ENCODE results near the gene TMEFF1.
"Not testable (repeated sequence)": the region's sequence is repeated elsewhere in the genome, so short reads cannot be mapped to it uniquely, and the experiment has no call there.

TMEFF1 gene

DNA sequence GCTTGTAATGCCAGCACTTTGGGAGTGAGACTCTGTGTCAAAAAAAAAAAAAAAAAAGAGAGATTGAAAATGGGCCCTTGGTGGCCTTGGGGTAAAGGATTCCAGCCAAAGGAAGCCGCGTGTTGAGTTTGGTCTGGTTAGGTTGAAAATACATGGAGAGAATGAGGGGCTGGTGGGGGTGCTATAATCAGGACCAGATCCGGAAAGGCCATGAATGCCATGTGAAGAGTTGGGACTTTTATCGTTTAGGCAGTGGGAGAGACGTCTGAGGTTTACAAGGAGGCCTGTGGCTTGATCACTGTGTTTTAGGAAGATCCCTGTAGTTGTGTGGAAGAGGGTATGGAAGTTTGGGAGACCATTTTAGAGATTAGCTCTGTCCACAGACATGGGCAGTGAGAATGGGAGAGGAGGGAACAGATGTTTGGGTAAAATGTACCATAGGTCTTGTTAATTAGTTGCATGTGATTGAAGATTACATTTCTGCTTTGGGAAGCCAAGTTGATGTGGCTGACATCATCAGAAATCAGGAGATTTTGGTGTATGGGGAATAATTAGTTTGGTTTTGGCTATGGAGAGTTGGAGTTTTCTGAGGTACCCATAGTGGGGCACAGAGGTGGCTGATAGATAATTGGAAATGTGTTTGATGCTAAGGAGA is 42.5 kb upstream of the TMEFF1 start:
- H3K4me3 ChIP-seq (ENCODE audit: low read depth, low read length): no peak overlapping the region
- TF ChIP-seq, protein P1, sequence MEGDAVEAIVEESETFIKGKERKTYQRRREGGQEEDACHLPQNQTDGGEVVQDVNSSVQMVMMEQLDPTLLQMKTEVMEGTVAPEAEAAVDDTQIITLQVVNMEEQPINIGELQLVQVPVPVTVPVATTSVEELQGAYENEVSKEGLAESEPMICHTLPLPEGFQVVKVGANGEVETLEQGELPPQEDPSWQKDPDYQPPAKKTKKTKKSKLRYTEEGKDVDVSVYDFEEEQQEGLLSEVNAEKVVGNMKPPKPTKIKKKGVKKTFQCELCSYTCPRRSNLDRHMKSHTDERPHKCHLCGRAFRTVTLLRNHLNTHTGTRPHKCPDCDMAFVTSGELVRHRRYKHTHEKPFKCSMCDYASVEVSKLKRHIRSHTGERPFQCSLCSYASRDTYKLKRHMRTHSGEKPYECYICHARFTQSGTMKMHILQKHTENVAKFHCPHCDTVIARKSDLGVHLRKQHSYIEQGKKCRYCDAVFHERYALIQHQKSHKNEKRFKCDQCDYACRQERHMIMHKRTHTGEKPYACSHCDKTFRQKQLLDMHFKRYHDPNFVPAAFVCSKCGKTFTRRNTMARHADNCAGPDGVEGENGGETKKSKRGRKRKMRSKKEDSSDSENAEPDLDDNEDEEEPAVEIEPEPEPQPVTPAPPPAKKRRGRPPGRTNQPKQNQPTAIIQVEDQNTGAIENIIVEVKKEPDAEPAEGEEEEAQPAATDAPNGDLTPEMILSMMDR (IDR thresholded peaks at IDR 0.05; ENCODE audit: insufficient read depth, low read depth, low read length, missing control alignments): no peak

GRCh38 chr9:100431886-100432285 is 41.1 kb upstream of the TMEFF1 start:
- TF ChIP-seq, protein P1 (IDR thresholded peaks at IDR 0.05; ENCODE audit: insufficient read depth, low read depth, low read length, missing control alignments): no peak
- H3K4me3 ChIP-seq (ENCODE audit: low read depth, low read length): no peak overlapping the region
- DNase-seq (ENCODE audit: low read depth): no peak

More for the DNA sequence above, 42.5 kb upstream of the TMEFF1 start:
- no peak for DNase-seq (ENCODE audit: low read depth)

- no peak overlapping the region for H3K4me3 ChIP-seq (ENCODE audit: low read depth, low read length)
- TF ChIP-seq, protein P1 (IDR thresholded peaks at IDR 0.05; ENCODE audit: insufficient read depth, low read depth, low read length, missing control alignments): no peak
- no peak for DNase-seq (ENCODE audit: low read depth)
Observed at GRCh38 chr9:100432736-100433135, 40.2 kb upstream of the TMEFF1 start.

DNA sequence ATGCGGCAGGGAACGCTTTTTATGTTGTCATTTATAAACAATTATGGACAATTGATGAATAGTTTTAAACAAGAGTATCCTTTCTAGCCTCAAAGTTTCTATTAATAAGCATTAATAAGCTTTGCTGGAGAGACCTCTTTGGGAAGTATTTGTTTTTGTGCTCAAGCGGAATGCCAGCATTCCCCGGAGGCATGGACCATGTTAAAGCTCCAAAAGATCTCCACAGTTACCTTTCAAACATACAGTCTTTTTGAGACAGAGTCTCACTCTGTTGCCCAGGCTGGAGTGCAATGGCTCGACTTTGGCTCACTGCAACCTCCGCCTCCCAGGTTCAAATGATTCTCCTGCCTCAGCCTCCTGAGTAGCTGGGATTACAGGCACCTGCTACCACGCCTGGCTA is 36.4 kb upstream of the TMEFF1 start:
- DNase-seq (ENCODE audit: low read depth): no peak
- H3K4me3 ChIP-seq (ENCODE audit: low read depth, low read length): no peak overlapping the region
- TF ChIP-seq, protein P1 (IDR thresholded peaks at IDR 0.05; ENCODE audit: insufficient read depth, low read depth, low read length, missing control alignments): no peak

GRCh38 chr9:100437860-100438805 is 34.8 kb upstream of the TMEFF1 start:
- TF ChIP-seq, protein P1 (IDR thresholded peaks at IDR 0.05; ENCODE audit: insufficient read depth, low read depth, low read length, missing control alignments): peak; percentile 93
- no peak overlapping the region for H3K4me3 ChIP-seq (ENCODE audit: low read depth, low read length)
- DNase-seq (ENCODE audit: low read depth): peak; percentile 74

- DNase-seq (ENCODE audit: low read depth): no peak
- TF ChIP-seq, protein P1 (IDR thresholded peaks at IDR 0.05; ENCODE audit: insufficient read depth, low read depth, low read length, missing control alignments): no peak
- H3K4me3 ChIP-seq (ENCODE audit: low read depth, low read length): no peak overlapping the region
Observed at GRCh38 chr9:100440071-100440470, 32.9 kb upstream of the TMEFF1 start.

- not testable (repeated sequence) for DNase-seq (ENCODE audit: low read depth); H3K4me3 ChIP-seq (ENCODE audit: low read depth, low read length)
Observed at GRCh38 chr9:100440487-100440886, 32.5 kb upstream of the TMEFF1 start.
